SU-DHL-6 (cell line): ENCODE data around the gene MYH15.

ENCODE experiments used
- H2AFZ ChIP-seq: fragments of 200-600 bp; sonication (generic); 2 replicates; pipeline ENCODE4 v1.6.1; 2014; ENCODE audit warnings: low read depth, mild to moderate bottlenecking, moderate library complexity, mixed read lengths, antibody characterized with exemption, low read length; ENCODE audit not compliant: severe bottlenecking
- H3F3A ChIP-seq: fragments of 200-600 bp; shearing (Covaris generic); 2 replicates; pipeline ENCODE4 v1.6.0; 2016; ENCODE audit warnings: antibody characterized with exemption, mild to moderate bottlenecking; ENCODE audit not compliant: insufficient read depth
- H3K27ac ChIP-seq: fragments of 200-600 bp; sonication (generic); 2 replicates; pipeline ENCODE4 v1.5.1; 2016; ENCODE audit warnings: low read depth, mild to moderate bottlenecking, low read length, moderate library complexity, mixed read lengths
- H3K27me3 ChIP-seq: fragments of 200-600 bp; sonication (generic), shearing (Covaris generic); 2 replicates; pipeline ENCODE4 v1.6.0; 2014; ENCODE audit warnings: mild to moderate bottlenecking, low read length
- H3K36me3 ChIP-seq: fragments of 200-600 bp; sonication (generic); 2 replicates; pipeline ENCODE4 v1.6.1; 2014; ENCODE audit warnings: mild to moderate bottlenecking, low read length, mixed read lengths
- H3K4me2 ChIP-seq: fragments of 300-600, 200-600 bp; shearing (Covaris generic), sonication (generic); 2 replicates; pipeline ENCODE4 v1.6.0; 2014; ENCODE audit warnings: low read length, low read depth, mild to moderate bottlenecking; ENCODE audit not compliant: poor library complexity, severe bottlenecking
- H3K4me3 ChIP-seq: fragments of 200-600 bp; sonication (generic); 2 replicates; pipeline ENCODE4 v1.5.1; 2014; ENCODE audit warnings: antibody characterized with exemption, low read length, mild to moderate bottlenecking, mixed read lengths; ENCODE audit not compliant: insufficient read depth, poor library complexity, severe bottlenecking
- H3K79me2 ChIP-seq: fragments of 200-600 bp; sonication (generic); 2 replicates; pipeline ENCODE4 v1.6.1; 2014; ENCODE audit warnings: mild to moderate bottlenecking, low read length, moderate library complexity; ENCODE audit not compliant: insufficient read depth
- H3K9ac ChIP-seq: fragments of 200-600 bp; sonication (generic); 2 replicates; pipeline ENCODE4 v1.7.0; 2014; ENCODE audit warnings: mild to moderate bottlenecking, low read length
- H3K9me2 ChIP-seq: fragments of 200-600 bp; sonication (generic); replicated peaks from 2 replicates; pipeline ENCODE4 v1.6.1; 2014; ENCODE audit warnings: low read length; ENCODE audit not compliant: insufficient read depth
- H3K9me3 ChIP-seq: fragments of 200-600 bp; sonication (generic); 2 replicates; pipeline ENCODE4 v1.6.1; 2014; ENCODE audit warnings: low read length, mixed read lengths; ENCODE audit not compliant: insufficient read depth
- H4K20me1 ChIP-seq: fragments of 200-600 bp; sonication (generic); 2 replicates; pipeline ENCODE4 v1.6.1; 2014; ENCODE audit warnings: low read depth, mild to moderate bottlenecking, antibody characterized with exemption, low read length, moderate library complexity, mixed read lengths
- CTCF ChIP-seq: fragments of 200-600 bp; sonication (generic); IDR thresholded peaks from one replicate; pipeline ENCODE4 v1.5.1; 2017; ENCODE audit warnings: antibody characterized with exemption, mild to moderate bottlenecking, low read length, moderate library complexity; ENCODE audit not compliant: insufficient read depth, poor library complexity, severe bottlenecking
- EZH2phosphoT487 ChIP-seq: fragments of 200-600 bp; sonication (generic), shearing (Covaris generic); conservative IDR thresholded peaks from 2 replicates; pipeline ENCODE4 v1.6.1; 2018; ENCODE audit warnings: mild to moderate bottlenecking, antibody characterized with exemption, low read length, moderate library complexity, mixed read lengths

The MYH15 gene

GRCh38 chr3:108472001-108472591 lies 38.3 kb downstream of the MYH15 start:
- Histone ChIP-seq H3K4me2 (no peak overlapping the region), H3K9ac (no peak overlapping the region), H4K20me1 (no peaks in the 10 kb centered on the region), H3K9me3 (no peaks in the 10 kb centered on the region), H3K79me2 (no peaks in the 10 kb centered on the region), H3K4me3 (no peak overlapping the region), H3F3A (no peaks in the 10 kb centered on the region), H3K9me2 (no peaks in the 10 kb centered on the region), H3K27ac (no peak overlapping the region), H3K27me3 (no peaks in the 10 kb centered on the region), H2AFZ (no peak overlapping the region), H3K36me3 (no peaks in the 10 kb centered on the region)
- TF ChIP-seq EZH2phosphoT487 (no peak), CTCF (no peak)

- H3K9me3 ChIP-seq: no peaks in the 10 kb centered on the region
- H4K20me1 ChIP-seq: no peaks in the 10 kb centered on the region
- H3K27ac ChIP-seq: no peak overlapping the region
- H3F3A ChIP-seq: no peaks in the 10 kb centered on the region
- H3K4me3 ChIP-seq: no peak overlapping the region
- H3K4me2 ChIP-seq: no peak overlapping the region
- no peaks in the 10 kb centered on the region for H3K36me3 ChIP-seq
- no peak overlapping the region for H2AFZ ChIP-seq
- H3K27me3 ChIP-seq: no peaks in the 10 kb centered on the region
- TF ChIP-seq EZH2phosphoT487 (no peak), CTCF (no peak)
- H3K79me2 ChIP-seq: no peaks in the 10 kb centered on the region
- no peaks in the 10 kb centered on the region for H3K9me2 ChIP-seq
- H3K9ac ChIP-seq: no peak overlapping the region
Observed at GRCh38 chr3:108471426-108471825, 39.0 kb downstream of the MYH15 start.

DNA sequence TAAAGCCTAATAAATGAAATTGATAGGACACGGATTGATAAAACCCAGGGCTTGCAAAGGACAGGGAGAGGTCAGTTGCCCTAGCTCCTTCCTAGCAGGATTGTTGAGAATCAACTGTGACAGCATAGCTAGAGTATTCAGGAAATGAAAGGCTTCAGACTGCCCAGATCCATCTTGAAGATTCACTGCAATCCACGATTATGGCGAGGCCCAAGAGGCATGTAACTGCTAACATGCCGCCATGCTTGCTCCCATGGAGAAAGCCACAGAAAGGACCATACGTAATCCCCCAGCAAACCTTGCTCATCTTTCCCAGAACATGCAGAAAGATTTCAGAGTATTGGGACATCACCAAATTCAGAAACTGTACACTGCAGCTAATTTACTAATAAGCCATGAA lies 41.3 kb downstream of the MYH15 start:
- Histone ChIP-seq H3K36me3 (no peaks in the 10 kb centered on the region), H2AFZ (no peak overlapping the region), H3K27me3 (no peaks in the 10 kb centered on the region), H3K9ac (no peak overlapping the region), H3K9me2 (no peaks in the 10 kb centered on the region), H3K4me3 (no peak overlapping the region), H3K4me2 (no peak overlapping the region), H3K27ac (no peak overlapping the region), H3K79me2 (no peaks in the 10 kb centered on the region), H3K9me3 (no peaks in the 10 kb centered on the region), H3F3A (no peaks in the 10 kb centered on the region), H4K20me1 (no peaks in the 10 kb centered on the region)
- TF ChIP-seq CTCF (no peak), EZH2phosphoT487 (no peak)
